H54 (cell line): Measurements from ENCODE around the gene AURKAIP1.
"Not testable (repeated sequence)": the region's sequence is repeated elsewhere in the genome, so short reads cannot be mapped to it uniquely, and the experiment has no call there.

Experiments used
- DNase-seq: peaks from one replicate; pipeline ENCODE4 v3.0.0; 2011; ENCODE audit warnings: low spot score, mixed read lengths; ENCODE audit not compliant: insufficient read length
- FAIRE-seq: peaks from 3 replicates; lab custom pipeline; 2011; peaks lifted over from hg19 to GRCh38; lab: Jason Lieb, UNC
- POLR2A ChIP-seq: IDR thresholded peaks from 2 replicates; pipeline ENCODE4 v1.6.1; 2011; ENCODE audit warnings: low read depth, mild to moderate bottlenecking, low read length

The AURKAIP1 gene

GRCh38 chr1:1415751-1416150 lies 40.7 kb upstream of the AURKAIP1 start:
- no peak for FAIRE-seq
- DNase-seq = no peak
- TF ChIP-seq POLR2A = no peak

GRCh38 chr1:1412311-1412902 lies 37.4 kb upstream of the AURKAIP1 start:
- DNase-seq, FAIRE-seq: not testable (repeated sequence)

GRCh38 chr1:1411626-1412025 lies 36.6 kb upstream of the AURKAIP1 start:
- TF ChIP-seq POLR2A = no peak
- no peak for DNase-seq
- FAIRE-seq = no peak

DNA sequence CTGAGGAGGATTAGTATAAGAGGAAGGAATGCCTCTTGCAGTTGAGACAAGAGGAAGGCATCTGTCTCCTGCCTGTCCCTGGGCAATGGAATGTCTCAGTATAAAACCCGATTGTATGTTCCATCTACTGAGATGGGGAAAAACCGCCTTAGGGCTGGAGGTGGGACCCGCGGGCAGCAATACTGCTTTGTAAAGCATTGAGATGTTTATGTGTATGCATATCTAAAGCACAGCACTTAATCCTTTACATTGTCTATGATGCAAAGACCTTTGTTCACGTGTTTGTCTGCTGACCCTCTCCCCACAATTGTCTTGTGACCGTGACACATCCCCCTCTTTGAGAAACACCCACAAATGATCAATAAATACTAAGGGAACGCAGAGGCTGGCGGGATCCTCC lies 35.2 kb upstream of the AURKAIP1 start:
- not testable (repeated sequence) for FAIRE-seq, DNase-seq

DNA sequence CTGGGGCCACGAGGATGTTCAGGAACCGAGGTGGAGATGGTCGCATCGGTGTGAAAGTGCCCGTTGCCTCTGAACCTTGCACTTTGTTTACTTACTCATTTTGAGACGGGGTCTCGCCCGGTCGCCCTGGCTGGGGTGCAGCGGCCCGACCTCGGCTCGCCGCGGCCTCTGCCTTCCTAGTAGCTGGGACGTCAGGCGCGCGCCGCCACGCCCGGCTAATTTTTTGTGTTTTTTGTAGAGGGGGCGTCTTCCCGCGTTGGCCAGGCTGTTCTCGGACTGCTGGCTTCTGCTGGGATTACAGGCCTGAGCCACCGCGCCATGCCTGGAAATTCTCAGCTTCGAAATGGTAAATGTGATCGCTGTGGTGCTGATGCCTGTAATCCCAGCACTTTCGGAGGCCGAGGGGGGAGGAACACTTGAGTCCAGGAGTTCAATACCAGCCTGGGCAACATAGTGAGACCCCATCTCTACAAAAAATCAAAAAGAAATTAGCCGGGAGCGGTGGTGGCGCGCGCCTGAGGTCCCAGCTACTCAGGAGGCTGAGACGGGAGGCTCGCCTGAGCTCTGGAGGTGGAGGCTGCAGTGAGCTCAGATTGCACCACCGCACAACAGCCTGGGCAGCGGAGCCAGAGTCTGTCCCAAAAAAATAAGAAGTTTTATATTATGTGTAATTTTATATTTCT lies 32.8 kb upstream of the AURKAIP1 start:
- FAIRE-seq = no peak
- DNase-seq = no peak
- TF ChIP-seq POLR2A = no peak

GRCh38 chr1:1406821-1407635 lies 32.0 kb upstream of the AURKAIP1 start, which contains the start of gene MRPL20:
TSS of gene MRPL20 (minus strand) at chr1:1407293. CDS start at chr1:1407217, 76 bp downstream.
- TF ChIP-seq POLR2A = peak; percentile 81
- no peak for FAIRE-seq
- peak; percentile 83 for DNase-seq

- DNase-seq (no peak), FAIRE-seq (no peak)
- TF ChIP-seq POLR2A = no peak
These were observed 31.3 kb upstream of the AURKAIP1 start for GRCh38 chr1:1406101-1406820.

DNA sequence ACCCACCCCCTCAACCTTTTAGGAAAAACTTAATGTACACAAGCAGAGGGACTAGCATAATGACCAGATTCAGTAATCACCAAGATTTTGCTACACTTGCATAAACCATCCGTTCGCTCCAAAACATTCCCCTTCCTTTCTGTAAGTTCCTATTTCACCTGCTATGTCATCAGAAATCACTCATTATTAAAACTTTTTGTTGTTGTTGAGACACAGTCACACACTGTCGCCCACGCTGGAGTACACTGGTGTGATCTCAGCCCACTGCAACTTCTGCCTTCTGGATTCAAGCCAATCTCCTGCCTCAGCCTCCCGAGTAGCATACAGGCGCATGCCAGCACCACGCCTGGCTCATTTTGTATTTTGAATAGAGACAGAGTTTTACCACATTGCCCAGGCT lies 28.6 kb upstream of the AURKAIP1 start:
- FAIRE-seq (no peak), DNase-seq (no peak)
- TF ChIP-seq POLR2A = no peak

GRCh38 chr1:1402901-1403392 lies 27.9 kb upstream of the AURKAIP1 start:
- not testable (repeated sequence) for DNase-seq

GRCh38 chr1:1402072-1402900 lies 27.3 kb upstream of the AURKAIP1 start:
- DNase-seq (no peak), FAIRE-seq (no peak)
- TF ChIP-seq POLR2A = no peak

More at GRCh38 chr1:1402901-1403392, 27.9 kb upstream of the AURKAIP1 start:
- FAIRE-seq = not testable (repeated sequence)

DNA sequence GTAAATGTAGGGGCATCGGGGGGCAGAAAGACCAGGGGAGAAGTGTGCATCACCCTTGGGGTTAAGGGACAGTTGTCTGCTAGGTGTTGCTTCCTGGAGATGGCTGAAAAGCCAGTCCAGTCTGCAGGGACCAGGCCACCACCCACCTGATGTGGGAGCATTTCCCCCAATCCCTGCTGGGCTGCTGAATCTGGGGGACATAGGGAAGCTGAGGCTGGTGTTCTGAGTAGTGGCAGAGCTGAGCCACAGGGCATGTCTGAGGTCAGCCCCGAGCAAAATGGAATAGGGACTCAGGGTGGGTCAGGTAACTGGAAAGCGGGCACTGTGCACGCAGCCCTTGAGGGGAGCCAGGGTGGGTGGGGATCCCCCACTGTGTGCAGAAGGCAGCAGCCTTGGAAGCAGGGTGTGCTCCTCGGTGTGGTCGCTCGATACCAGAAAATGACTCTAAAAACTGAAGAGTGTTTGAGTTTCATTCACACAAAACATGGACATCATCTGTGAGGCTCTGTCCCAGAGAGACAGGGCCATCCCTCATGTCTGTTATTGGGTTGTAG lies 26.5 kb upstream of the AURKAIP1 start:
- TF ChIP-seq POLR2A = no peak
- no peak for FAIRE-seq
- no peak for DNase-seq

DNA sequence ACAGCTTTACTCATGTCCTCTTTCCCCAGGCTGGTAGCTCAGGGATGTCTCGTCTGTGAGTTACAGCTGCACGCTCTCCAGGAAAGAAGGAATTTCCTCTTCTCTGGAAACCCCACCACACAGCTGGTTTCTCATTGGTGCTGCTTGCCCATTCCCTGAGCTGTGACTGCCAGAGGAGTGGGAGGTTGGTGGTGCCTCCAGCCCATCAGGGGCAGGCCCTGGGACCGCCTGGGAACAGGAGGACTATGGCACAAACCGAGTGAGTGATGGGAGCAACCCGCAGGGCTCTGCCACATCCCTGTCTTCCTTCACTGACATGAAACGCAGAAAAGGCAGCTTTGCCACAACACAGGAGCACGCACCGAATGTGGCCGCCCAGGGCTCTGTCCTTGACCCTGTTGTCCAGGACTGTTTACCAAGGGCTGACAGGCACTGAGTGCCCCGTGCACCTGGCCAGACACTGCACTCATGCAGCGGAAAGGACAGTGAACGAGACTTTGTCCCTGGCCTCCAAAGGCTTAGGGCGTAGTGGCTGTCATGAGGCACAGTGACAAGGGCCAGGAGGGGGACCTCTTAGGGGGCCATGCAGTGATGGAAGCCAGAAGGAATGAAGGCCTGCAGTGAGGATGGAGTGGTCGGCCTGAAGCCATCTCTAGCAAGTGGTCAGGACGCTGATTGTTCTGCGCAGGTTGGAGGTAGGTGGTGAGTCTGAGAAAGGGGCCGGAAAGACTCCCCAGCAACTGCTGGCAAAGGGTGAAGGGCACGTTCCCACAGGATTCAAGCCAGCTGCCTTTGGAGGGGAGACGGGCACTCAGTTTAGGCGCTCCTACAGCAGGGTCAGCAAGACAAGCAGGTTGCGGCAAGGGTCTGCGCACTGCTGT lies 25.8 kb upstream of the AURKAIP1 start:
- TF ChIP-seq POLR2A = 0 out of 2 replicates have a peak, but pooled peaks have one; percentile 17
- FAIRE-seq (no peak), DNase-seq (no peak)
